HG03025 (cell line): Measurements from ENCODE around the gene CLSTN2.

Source experiments
- ATAC-seq: cut with Tn5 transposase; IDR thresholded peaks from one replicate; pipeline ENCODE4 v1.9.1; 2021; ENCODE audit warnings: mild to moderate bottlenecking, moderate library complexity; ENCODE audit not compliant: unreplicated experiment, low FRiP score

CLSTN2 gene

GRCh38 chr3:140467104-140467577 lies 532.2 kb downstream of the CLSTN2 start:
- no peak for ATAC-seq

GRCh38 chr3:140467796-140468315 lies 532.9 kb downstream of the CLSTN2 start:
- no peak for ATAC-seq

GRCh38 chr3:140468407-140468806 lies 533.4 kb downstream of the CLSTN2 start:
- no peak for ATAC-seq

GRCh38 chr3:140469491-140469890 lies 534.5 kb downstream of the CLSTN2 start:
- no peak for ATAC-seq

- ATAC-seq = no peak
Observed at GRCh38 chr3:140470211-140470610, 535.2 kb downstream of the CLSTN2 start.

GRCh38 chr3:140470962-140471361 lies 536.0 kb downstream of the CLSTN2 start:
- no peak for ATAC-seq

GRCh38 chr3:140472306-140473020 lies 537.5 kb downstream of the CLSTN2 start:
- no peak for ATAC-seq

- ATAC-seq = no peak
Observed at GRCh38 chr3:140487566-140487965, 552.6 kb downstream of the CLSTN2 start.

GRCh38 chr3:140493271-140493670 lies 558.3 kb downstream of the CLSTN2 start:
- ATAC-seq = no peak

- no peak for ATAC-seq
Observed at GRCh38 chr3:140494970-140495369, 560.0 kb downstream of the CLSTN2 start.

GRCh38 chr3:140497331-140497730 lies 562.3 kb downstream of the CLSTN2 start:
- ATAC-seq = no peak

- ATAC-seq = no peak
Observed at GRCh38 chr3:140499114-140499757, 564.3 kb downstream of the CLSTN2 start.

- ATAC-seq = no peak
Observed at GRCh38 chr3:140500473-140500872, 565.5 kb downstream of the CLSTN2 start.

- no peak for ATAC-seq
Observed at GRCh38 chr3:140501061-140501769, 566.2 kb downstream of the CLSTN2 start.

- ATAC-seq = no peak
Observed at GRCh38 chr3:140501770-140502364, 566.9 kb downstream of the CLSTN2 start.

- ATAC-seq = no peak
Observed at GRCh38 chr3:140505213-140505612, 570.2 kb downstream of the CLSTN2 start.

- no peak for ATAC-seq
Observed at GRCh38 chr3:140505876-140506275, 570.9 kb downstream of the CLSTN2 start.

GRCh38 chr3:140508550-140508949 lies 573.6 kb downstream of the CLSTN2 start:
- ATAC-seq = no peak

GRCh38 chr3:140509534-140509933 lies 574.5 kb downstream of the CLSTN2 start:
- ATAC-seq = no peak

GRCh38 chr3:140510303-140510861 lies 575.4 kb downstream of the CLSTN2 start:
- no peak for ATAC-seq
